ENCODE results near the gene PPAT.
"Not testable (repeated sequence)": the region's sequence is repeated elsewhere in the genome, so short reads cannot be mapped to it uniquely, and the experiment has no call there.

The PPAT gene

DNA sequence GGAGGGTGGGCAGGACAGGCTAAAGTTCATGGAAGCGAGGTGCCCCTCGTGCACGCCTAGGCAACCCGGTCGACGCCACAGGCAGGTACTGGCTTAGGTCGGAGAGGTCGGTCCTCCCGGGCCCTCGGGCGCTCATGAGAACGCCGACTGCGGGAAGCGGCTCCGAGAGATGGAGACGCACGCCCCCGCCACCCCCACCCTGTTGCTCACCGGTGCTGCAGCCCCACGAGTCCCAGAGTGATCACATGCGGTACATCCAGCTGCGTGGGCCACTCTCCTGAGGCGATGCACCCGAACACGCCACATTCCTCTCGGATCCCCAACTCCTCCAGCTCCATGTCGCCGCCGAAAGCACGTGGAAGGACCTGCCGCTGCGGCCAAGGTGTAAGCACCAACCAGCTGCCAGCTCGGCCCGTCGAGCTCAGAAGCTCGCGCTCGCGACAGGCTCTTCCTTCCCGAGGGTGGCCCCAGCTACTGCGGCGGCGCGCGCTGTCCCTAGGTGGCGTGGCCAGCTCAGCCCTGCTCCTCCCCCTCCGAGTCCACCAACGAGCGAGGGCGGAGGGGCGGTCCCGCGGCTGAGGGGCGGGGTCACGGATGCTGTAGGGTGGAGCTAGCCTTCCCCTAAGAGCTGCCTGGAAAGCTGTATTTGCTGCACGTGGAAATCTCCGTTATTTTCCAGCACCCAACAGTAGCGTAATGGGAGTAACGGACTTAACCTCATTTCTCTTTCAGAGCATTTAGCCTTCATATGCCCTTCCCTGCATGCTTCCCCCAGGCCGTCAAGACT lies at the start of gene PPAT:
Gene PPAT, minus strand, starts transcription at position 476 of the 787 bp plus-strand sequence. Its CDS starts 138 bp downstream, at position 338.
- DNase-seq, result peak; percentile 100

DNA sequence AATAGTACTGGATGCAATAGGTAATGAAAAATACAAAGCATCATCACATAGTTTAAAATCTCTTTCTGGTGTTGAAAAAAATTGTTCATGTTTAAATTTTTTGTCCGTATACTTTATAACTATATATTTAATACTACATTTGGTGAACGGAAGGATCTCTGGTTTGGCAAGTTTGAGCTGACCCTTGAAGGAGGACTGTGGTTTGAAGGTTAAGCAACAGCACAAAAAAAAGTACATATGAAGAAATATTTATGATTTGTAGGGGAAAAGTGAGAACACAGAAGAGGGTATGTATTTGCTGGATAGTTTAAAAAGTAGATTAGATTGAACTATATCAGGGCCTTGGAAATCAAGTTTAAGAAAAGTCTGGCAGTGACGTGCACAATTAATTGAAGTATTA lies 45.3 kb upstream of the PPAT start:
- no peak for DNase-seq

DNA sequence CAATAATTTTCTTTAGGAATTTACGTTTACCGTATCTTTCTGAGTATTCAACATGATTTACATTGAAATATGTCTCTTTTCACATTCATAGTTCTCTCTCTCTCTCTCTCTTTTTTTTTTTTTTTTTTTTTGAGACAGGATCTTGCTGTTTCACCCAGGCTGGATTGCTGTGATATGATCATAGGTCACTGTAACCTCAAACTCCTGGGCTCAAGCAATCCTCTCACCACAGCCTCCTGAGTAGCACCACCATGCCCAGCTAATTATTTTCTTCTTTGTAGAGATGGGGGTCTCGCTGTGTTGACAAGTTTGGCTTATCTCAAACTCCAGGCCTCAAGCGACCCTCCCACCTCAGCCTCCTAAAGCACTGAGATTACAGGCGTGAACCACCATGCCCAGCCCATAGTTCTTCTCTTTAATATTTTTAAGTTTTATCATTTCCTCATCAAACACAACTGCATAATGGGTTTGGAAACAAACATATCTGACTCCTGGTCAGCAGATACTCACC lies 41.8 kb upstream of the PPAT start:
- no peak for DNase-seq

DNA sequence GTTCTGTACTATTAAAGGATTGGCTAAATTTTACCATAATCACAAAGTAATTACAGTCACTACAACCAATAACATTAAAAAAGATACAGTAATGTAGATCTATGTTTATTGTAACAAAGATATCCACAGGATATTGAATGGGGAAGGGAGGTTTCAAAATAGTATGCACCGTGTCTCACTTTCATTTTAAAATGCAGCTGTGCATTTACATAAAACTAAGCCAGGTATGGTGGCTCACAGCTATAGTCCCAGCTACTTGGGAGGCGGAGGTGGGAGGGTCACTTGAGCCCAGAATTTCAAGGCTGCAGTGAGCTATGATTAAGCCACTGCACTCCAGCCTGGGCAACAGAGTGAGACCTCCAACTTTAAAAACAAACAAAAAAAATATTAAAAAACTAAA lies 40.5 kb upstream of the PPAT start:
- DNase-seq, result no peak

DNA sequence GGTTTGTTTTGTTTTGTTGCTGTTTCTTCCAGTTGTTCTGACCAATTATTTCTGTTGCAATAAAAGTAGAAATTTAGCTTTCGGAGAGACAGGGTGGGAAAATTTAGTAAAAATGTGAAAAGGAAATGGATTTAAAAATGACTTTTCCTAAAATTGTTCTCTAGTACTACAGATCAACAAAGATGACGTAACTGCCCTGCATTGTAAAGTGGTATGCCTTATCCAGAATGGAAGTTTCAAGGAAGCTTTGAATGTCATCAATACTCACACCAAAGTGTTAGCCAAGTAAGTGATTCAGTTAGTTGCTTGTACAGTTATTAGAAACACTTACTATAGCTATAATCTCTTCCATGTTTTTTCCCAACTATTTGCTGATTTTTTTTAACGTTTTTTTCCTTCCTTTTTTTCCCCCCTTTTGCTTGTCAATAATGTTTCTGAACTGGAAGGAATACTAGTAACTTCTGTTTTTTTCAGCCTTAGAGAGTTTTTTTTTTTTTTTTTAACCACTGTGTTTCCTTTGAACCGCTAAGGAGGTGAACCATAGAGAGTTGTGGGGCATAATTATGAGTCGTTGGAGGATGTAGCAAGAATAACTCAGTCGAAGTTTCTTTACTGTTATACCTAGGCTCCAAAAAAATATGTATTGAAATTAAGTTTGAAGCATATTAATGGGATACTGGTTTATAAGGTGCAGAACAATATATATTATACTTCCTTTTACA lies 34.2 kb upstream of the PPAT start:
- DNase-seq, result peak; percentile 75 to 82

DNA sequence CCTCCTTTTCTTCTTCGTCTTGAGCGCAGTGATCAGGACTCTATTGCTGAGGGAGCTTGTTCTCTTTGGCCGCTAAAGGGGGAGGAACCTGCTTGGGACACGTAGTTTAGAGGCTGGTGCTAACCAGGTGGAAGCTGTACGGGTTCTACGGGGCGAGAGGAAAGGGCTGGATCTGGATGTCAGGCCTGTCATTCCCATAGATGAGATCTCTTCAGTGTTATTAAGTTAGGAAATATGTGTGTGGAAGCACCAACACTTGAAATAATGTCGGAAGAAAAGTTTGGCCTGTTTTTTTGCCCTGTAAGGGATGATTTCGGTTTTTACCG lies 32.6 kb upstream of the PPAT start:
- peak in 1 of 2 experiments; percentile 99 for DNase-seq

DNA sequence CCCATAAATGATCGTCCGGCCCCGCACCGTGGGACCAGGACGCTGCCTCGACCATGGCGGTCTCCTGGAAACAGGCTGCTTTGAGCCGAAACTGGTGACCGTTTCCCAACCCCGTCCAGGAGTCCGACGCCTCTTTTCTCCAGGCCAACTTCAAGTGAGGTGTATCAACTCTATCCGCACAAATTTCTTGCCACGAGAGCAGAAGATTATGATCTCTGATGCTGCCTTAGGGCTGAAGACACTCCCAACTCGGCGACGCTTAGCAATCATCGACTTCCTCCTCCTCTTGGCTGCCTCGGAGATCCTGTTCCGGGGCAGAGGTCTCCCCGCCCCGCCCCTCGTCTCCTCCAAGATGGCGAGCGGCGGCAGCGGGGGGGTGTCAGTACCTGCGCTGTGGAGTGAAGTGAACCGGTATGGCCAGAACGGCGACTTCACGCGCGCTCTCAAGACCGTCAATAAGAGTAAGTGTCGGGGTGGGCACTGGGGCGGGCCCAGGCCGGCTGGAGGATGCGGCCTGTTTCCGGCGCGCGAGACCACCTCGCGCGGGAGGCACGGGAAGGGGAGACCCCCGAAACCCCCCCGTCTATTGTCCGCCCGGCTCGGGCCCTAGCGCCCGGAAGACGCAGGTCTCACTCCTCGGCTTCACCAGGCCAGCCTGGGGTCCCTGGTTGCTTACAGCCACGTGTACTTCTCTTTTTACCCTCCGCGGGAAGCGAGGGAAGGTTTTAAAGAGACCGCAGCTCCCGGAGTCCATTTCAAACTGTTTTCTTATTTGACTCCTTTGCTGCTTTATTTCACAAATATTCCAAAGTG lies 32.1 kb upstream of the PPAT start, which contains the start of gene SRP72:
Gene SRP72, plus strand, starts transcription at position 334 of the 813 bp plus-strand sequence. Its CDS starts 19 bp downstream, at position 353.
- DNase-seq, result peak; percentile 99 to 100

DNA sequence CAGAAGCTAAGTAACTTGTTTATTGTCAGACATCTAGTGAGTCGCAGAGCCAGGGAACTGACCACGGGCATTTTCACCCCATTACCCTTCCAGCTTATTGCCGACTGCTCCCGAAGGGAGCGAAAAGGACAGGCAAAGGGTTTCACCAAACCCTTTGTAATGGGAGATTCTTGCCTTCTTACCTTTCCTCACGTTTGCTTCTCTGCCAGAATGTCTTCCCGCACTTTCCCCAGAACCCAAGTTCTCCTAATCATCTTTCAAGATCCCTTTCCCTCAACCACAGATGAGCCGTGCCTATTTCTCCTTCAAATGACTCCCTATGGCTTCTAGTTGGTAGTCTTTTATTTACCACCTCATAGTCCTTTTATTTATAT lies 31.5 kb upstream of the PPAT start:
- DNase-seq, result peak in 1 of 2 experiments; percentile 70

DNA sequence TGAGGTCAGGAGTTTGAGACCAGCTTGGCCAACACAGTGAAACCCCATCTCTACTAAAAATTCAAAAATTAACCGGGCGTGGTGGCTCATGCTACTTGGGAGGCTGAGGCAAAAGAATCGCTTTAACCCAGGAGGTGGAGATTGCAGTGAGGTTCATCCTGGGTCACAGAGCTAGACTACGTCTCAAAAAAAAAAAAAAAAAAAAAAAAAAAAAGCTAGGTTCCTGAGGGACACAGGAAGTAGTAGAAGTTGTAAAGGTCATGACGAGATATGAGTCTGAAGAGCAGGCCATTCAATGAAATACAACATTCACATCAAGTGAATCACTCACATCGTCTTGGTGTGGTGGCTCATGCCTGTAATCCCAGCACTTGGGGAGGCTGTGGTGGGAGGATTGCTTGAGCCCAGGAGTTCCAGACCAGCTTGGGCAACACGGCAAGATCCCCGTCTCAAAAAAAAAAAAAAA lies 30.9 kb upstream of the PPAT start:
- peak; percentile 56 to 67 for DNase-seq

DNA sequence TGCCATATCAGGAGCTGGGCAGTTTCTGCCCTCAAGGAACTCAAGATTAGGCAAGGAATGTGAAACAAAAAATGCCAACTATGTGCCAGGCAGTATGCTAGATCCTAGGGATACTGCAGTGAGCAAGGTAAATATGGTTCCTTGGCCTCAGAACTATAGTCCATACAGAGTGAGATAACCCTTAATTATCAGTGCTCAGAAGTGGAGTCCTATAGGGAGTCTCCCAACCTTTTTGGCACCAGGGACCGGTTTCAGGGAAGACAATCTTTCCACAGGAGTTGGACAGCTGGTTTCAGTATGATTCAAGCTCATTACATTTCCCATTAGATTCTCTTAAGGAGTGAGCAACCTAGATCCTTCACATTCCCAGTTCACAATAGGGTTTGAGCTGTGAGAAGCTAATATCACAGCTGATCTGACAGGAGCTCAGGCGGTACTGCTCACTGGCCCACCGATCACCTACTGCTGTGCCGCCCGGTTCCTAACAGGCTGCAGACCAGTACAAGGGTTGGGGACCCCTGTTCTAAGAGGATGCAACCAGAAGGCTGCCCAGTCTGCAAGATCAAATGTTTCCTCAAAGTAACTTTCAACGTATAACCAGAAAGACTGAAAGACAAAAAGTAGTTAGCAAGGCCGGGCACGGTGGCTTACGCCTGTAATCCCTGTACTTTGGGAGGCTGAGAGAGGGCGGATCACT lies 30.3 kb upstream of the PPAT start:
- no peak for DNase-seq

DNA sequence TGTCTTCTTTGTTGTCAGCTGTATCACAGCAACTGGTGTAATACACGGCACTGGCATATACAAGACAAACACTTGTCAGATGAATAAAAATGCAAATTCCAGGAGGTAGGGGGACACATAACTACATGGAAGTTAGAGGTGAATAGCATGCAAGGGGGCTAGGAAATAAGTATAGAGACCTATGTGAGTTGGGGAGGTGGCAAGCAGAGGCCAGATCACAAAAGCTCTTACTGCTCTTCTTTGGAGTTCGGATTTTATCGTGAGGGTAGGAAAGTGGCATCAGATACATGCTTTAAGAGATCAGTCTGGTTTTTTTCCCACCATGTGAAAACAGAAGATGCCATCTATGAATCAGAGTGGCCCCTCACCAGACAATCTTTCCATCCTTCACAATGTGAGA lies 29.2 kb upstream of the PPAT start:
- DNase-seq, result no peak

DNA sequence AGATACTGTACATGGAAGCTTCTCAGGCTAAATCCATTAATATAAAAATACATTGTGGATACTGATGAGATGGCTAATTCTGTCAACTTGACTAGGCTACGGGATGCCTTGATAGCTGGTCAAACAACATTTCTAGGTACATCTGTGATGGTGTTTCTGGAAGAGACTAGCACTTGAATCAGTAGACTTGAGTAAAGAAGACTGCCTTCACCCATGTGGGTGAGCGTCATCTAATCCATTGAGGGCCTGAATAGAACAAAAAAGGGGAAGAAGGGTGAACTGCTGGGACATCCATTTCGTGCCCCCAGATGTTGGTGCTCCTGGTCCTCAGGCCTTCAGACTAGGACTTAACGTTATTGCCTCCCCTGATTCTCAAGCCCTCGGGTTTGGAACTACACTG lies 28.3 kb upstream of the PPAT start:
- peak; percentile 50 to 56 for DNase-seq

DNA sequence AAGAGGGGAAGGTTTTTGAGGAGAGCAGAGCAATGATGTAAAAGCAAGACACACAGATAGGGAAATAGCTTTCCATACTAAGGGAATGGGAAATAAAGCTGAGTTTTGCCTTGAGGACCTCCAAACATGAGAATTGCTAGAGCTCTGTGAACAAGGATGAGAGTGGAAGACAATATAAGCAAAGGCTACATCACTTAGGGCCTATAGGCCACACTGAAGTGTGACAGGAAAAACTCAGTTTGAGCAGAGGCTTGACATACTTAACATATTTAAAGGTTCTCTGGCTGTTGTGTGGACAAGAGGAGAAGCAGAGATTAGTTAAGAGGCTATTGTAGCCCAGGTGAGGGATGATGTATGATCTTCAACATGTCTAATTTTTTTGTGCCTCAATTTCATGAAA lies 26.7 kb upstream of the PPAT start:
- DNase-seq, result no peak

DNA sequence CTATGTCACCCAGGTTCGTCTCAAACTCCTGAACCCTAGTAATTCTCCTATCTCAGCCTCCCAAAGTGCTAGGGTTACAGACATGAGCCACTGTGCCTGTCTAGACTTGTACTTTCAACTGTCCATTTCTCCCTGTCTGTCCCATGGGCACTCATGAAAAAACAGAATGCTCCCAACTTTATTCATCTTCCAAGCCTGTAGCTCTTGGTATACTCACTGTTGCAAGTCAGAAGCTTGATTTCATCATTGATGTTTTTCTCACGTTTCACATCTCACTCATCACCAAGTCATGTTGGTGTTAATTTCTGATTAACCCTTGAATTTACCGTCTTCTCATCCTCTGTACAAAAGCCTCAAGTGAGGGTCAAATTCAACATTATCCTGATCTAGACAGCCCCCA lies 24.7 kb upstream of the PPAT start:
- DNase-seq, result no peak

DNA sequence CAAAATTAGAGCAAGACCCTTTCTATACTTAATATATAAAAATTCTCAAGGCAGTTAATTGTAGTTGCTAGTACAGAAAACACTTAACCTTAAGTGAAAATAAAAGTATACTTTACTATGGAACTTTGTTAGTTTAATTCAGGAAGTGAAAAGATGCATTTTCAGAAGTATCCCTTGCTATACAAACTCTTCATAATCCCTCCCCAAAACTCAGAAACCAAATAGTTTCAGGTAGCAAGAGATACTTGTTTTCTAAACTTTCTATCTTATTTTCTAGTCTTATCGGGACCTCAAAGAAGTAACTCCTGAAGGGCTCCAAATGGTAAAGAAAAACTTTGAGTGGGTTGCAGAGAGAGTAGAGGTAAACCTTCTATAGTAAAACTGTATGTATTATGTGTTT lies 14.9 kb upstream of the PPAT start:
- DNase-seq, result no peak

DNA sequence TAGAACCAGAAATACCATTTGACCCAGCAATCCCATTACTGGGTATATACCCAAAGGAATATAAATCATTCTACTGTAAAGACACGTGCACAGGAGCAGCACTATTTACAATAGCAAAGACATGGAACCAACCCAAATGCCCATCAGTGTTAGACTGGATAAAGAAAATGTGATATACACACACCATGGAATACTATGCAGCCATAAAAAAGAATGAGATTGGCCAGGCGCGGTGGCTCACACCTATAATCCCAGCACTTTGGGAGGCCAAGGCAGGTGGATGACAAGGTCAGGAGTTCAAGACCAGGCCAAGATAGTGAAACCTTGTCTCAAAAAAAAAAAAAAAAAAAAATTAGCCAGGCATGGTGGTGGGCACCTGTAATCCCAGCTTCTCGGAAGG lies 14.1 kb upstream of the PPAT start:
- not testable (repeated sequence) for DNase-seq

DNA sequence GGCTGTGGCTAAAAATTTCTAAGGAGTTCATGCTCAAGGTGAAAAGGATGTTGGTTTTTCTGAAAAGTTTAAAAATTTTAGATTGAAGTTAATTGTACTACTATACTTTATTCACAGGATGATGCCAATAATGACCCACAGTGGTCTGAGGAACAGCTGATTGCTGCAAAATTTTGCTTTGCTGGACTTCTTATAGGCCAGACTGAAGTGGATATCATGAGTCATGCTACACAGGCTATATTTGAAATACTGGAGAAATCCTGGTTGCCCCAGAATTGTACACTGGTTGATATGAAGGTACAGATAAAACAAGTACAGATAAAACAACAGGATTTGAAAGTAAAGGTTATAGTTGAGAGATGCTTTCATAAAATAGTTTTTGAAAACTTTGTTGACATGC lies 12.9 kb upstream of the PPAT start:
- DNase-seq, result no peak

DNA sequence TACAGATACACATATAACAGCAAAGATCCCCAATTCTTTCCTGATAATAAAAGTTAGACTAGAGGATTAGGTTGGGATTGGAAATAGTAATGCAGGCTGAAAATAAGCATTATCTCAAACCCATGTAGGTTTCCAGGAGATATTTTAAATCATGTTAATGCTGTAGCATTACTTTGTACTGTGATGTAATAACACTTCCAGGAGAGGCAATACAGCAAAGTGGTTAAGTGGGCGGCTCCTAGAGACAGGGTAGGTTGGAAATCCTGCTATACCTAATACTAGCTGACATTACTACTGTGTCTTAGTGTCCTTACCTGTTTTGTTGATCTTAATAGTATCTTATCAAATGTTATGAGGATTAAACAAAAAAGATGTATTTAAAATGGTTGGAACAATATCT lies 10.3 kb upstream of the PPAT start:
- peak in 1 of 2 experiments; percentile 36 for DNase-seq

DNA sequence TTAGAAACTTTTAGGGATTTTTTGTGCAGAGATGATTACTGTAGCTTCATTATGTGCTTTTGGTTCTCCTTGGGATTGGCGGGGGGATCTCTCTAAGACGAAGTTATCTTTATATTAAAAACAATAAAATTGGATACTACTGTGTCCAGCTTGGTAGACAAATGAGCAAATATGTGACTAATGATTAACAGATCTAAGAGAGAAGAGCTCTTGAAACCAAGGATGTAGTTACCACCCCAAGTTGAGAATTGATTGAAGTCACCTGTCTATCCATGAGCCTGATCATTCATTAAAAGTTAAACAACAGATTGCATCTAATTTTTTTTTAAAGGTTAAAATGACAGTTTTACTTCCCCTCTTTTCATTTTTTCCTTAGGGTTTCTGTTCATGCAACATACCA lies 9.3 kb upstream of the PPAT start:
- DNase-seq, result no peak

DNA sequence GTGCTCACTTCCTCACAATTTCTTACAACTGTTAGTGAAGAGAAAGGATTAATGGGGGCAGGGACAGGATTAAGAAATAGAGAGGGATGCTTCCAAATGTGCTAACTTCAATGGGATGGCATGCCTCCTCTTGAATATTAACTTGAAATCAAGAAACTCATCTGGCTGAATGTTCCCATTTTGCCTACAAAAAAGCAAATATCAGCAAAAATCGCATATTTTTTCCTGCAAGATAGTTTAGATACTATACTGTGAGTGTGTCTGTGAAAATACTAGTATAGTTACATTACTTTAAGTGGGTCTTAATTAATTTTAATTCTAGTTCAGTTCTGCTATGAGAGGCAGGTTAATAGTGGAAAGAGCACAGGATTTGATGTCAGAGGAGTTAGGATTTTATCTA lies 5.6 kb upstream of the PPAT start:
- DNase-seq, result no peak

DNA sequence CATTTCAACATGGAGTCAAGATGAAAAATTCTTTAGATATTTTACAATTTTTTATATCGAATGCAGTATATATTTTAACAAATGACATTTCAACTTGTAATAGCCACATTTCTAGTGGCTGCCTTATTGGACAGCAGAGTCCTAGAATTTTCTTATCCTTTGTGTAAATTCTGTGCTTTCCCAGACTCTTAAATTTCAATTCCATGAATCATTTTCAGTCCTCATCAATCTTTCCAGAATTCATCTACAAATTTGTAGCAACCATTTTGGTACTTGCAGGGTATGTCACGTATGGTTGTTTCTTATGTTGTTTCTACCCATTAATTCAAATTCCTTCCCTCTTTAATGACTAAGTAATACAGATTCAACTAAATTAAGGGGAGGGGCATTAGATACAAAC lies 3.4 kb upstream of the PPAT start:
- no peak for DNase-seq

DNA sequence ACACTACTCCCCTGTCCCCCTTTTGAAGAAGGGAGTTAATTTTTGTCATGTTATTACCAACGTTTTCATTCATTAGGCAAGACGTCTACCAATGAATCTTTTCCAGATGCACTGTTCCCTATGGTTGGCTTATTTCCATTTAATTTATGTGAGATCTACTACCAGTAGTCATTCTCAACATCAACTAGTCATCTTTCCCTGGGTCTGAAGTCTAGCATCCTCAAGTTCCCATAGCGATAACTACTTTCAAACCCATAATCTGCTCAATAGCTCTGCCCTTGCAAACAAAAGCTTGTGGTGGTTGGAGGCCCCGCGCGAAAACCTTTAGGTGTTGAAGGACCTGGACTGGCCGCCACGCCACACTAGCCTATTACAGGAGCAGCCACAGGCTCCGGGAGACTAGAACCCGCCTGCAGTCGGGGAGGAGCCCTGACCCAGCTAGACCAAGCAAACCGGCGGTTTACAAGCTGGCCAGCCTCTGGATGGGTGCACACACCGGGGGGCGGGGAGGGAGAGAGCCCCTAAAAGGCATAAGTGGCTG lies 746 bp downstream of the PPAT start:
- DNase-seq, result peak; percentile 87 to 92
